Measurements from ENCODE around the gene CRIP2. TPM values are rescaled to one million over a fixed set of nuclear protein-coding genes. Genes with fewer than 3 reads are reported as not detected.

Gene CRIP2
- total and polyA plus RNA-seq, 2 experiments from 2014 or later = 3.4 to 9.6 TPM

DNA sequence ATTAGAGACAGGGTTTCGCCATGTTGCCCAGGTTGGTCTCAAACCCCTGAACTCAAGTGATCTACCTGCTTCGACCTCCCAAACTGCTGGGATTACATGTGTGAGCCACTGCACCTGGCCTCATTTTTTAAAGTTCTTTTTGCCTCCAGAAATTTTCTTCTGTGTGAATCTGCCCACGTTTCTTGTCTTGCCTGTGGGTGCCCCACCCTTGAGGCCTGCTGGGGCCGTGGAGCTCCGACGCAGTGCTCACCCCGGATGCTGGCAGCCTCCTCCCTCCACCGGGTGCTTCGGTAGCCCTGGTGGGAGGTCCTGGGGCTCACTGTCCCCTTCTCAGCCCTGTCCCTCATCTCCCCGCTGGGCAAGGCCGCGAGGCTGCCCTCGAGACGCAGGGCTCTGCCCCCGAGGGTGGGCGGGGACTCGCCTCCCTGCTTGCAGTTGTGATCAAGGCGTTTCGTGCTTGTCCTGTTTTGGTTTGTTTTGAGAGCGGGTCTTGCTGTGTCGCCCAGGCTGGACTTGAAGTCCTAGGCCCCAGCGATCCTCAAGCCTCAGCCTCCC, 19.5 kb upstream of the CRIP2 start (continued):
- TF ChIP-seq, protein P1, sequence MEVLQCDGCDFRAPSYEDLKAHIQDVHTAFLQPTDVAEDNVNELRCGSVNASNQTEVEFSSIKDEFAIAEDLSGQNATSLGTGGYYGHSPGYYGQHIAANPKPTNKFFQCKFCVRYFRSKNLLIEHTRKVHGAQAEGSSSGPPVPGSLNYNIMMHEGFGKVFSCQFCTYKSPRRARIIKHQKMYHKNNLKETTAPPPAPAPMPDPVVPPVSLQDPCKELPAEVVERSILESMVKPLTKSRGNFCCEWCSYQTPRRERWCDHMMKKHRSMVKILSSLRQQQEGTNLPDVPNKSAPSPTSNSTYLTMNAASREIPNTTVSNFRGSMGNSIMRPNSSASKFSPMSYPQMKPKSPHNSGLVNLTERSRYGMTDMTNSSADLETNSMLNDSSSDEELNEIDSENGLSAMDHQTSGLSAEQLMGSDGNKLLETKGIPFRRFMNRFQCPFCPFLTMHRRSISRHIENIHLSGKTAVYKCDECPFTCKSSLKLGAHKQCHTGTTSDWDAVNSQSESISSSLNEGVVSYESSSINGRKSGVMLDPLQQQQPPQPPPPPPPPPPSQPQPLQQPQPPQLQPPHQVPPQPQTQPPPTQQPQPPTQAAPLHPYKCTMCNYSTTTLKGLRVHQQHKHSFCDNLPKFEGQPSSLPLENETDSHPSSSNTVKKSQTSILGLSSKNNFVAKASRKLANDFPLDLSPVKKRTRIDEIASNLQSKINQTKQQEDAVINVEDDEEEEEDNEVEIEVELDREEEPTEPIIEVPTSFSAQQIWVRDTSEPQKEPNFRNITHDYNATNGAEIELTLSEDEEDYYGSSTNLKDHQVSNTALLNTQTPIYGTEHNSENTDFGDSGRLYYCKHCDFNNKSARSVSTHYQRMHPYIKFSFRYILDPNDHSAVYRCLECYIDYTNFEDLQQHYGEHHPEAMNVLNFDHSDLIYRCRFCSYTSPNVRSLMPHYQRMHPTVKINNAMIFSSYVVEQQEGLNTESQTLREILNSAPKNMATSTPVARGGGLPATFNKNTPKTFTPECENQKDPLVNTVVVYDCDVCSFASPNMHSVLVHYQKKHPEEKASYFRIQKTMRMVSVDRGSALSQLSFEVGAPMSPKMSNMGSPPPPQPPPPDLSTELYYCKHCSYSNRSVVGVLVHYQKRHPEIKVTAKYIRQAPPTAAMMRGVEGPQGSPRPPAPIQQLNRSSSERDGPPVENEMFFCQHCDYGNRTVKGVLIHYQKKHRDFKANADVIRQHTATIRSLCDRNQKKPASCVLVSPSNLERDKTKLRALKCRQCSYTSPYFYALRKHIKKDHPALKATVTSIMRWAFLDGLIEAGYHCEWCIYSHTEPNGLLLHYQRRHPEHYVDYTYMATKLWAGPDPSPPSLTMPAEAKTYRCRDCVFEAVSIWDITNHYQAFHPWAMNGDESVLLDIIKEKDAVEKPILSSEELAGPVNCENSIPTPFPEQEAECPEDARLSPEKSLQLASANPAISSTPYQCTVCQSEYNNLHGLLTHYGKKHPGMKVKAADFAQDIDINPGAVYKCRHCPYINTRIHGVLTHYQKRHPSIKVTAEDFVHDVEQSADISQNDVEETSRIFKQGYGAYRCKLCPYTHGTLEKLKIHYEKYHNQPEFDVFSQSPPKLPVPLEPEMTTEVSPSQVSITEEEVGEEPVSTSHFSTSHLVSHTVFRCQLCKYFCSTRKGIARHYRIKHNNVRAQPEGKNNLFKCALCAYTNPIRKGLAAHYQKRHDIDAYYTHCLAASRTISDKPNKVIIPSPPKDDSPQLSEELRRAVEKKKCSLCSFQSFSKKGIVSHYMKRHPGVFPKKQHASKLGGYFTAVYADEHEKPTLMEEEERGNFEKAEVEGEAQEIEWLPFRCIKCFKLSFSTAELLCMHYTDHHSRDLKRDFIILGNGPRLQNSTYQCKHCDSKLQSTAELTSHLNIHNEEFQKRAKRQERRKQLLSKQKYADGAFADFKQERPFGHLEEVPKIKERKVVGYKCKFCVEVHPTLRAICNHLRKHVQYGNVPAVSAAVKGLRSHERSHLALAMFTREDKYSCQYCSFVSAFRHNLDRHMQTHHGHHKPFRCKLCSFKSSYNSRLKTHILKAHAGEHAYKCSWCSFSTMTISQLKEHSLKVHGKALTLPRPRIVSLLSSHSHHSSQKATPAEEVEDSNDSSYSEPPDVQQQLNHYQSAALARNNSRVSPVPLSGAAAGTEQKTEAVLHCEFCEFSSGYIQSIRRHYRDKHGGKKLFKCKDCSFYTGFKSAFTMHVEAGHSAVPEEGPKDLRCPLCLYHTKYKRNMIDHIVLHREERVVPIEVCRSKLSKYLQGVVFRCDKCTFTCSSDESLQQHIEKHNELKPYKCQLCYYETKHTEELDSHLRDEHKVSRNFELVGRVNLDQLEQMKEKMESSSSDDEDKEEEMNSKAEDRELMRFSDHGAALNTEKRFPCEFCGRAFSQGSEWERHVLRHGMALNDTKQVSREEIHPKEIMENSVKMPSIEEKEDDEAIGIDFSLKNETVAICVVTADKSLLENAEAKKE (CRISPR knock-in tag; IDR thresholded peaks at IDR 0.05) = no peak

DNA sequence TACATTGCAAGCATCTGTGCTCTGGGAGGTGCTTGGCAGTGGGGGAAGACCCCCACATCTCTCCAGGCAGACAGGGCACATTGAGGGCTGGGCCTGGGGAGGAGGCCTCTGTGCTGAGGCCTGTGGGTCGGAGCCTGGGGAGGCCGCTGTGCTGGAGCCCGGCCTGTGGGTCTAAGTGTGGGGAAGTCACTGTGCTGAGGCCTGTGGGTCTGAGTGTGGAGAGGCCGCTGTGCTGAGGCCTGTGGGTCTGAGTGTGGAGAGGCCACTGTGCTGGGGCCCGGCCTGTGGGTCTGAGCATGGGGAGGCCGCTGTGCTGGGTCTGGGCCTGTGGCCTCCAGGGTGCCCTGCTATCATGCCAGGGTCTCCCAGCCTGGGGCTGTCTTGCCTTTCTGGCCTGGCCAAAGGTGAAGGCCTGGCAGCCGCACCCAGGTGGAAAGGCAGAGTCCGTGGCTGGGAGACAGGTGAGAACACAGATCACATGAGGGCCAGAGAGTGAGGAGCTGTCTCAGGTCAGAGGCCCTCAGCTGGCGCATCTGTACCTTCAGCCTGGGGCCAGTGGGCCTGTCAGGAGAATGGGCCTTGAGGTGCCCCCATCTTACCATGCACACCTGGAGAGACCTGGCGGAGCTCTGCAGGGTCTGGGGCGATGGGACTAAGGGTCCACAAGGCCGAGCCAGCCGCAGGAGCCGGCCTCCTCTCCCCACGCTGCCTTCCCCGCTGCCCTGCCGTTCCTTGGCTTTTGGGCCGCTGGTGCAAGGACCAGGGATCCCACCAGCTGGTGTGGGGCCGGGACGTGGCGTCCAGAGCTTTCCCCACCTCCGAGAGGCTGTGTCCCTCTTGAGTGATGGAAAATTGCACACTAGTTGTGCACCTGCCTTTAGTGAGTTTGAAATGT, 18.6 kb upstream of the CRIP2 start:
- Histone ChIP-seq H4K20me1 (replicated peaks; ENCODE audit: insufficient read depth) (peaks cover 14% of the 10 kb centered on the region; the same call in 1 of the 2 replicates), H3K9me2 (ENCODE audit: insufficient read depth) (no peaks in the 10 kb centered on the region), H3K36me3 (ENCODE audit: insufficient read depth) (peaks cover 4% of the 10 kb centered on the region; the same call in 1 of the 2 replicates), H3K4me2 (no peak overlapping the region), H3K27ac (ENCODE audit: low read depth) (no peak overlapping the region), H3K27me3 (ENCODE audit: insufficient read depth) (no peaks in the 10 kb centered on the region), H3K79me2 (replicated peaks; ENCODE audit: insufficient read depth) (no peaks in the 10 kb centered on the region), H3K4me1 (ENCODE audit: insufficient read depth) (no peaks in the 10 kb centered on the region), H3F3A (replicated peaks; ENCODE audit: low read depth) (0 out of 2 replicates have a peak, but pooled peaks cover 10% of the 10 kb centered on the region), H2AFZ (no peak overlapping the region), H3K4me3 (no peak overlapping the region)
- Mint-ChIP-seq H3K27ac (no peak overlapping the region), H3K4me3 (no peak overlapping the region), H3K4me1 (no peaks in the 10 kb centered on the region), H3K9me3 (no peaks in the 10 kb centered on the region), H3K36me3 (ENCODE audit: low read depth) (peaks cover 44% of the 10 kb centered on the region), H3K27me3 (ENCODE audit: insufficient read depth, low read depth, poor library complexity) (peaks cover 6% of the 10 kb centered on the region)
- DNase-seq (ENCODE audit: low spot score) (no peak), ATAC-seq (no peak)
- TF ChIP-seq CREB1 (CRISPR knock-in tag; IDR thresholded peaks at IDR 0.05; ENCODE audit: low read depth) = no peak
- no peak for TF ChIP-seq ZNF114 (CRISPR knock-in tag; IDR thresholded peaks at IDR 0.05)
- no peak for TF ChIP-seq NANOG (IDR thresholded peaks at IDR 0.05; ENCODE audit: borderline replicate concordance)

Measured in GM23338 (cell line).